ENCODE data around the gene PRXL2B.
A peak's percentile ranks its signal among the peaks of the same experiment; 100 is the strongest.

The PRXL2B gene

DNA sequence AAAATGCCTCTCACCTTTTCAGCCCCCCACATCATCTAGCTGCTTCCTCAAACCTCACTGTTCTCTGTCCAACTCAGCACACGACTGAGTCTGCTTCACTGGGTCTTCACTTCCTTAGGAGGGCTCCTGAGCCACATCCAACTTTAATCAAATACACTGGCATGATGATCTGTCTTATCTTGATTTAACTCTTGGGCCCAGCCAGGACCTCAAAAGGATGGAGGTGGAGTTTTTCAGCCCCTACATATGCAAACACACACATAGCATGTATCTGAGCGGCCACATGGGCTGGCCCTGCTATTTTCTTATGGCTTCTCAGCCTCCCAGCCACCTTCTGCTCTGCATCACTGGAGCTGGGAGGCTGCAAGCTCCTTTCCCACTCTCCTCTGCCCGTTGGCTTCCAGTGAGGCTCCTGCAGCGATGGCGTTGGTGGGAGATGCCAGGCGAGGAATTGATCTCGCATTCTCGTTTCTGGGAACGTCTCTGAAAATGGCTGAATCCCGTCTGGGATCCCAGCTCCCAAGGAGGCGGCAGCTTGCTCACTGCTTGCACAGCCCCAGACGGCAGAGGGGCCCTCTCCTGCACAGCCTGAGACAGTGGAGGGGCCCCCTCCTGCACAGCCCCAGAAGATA lies 1.8 kb upstream of the PRXL2B start:
- no peak for DNase-seq (ENCODE audit: low read depth in 2 of 3, low spot score in 2 of 3)

- DNase-seq (ENCODE audit: low read depth in 2 of 3, low spot score in 2 of 3) = peak in 2 of 3 experiments; percentile 31 to 46
Measured at GRCh38 chr1:2585318-2586092, 1.1 kb upstream of the PRXL2B start.

GRCh38 chr1:2587071-2587859 lies 688 bp downstream of the PRXL2B start:
- no peak for DNase-seq (ENCODE audit: low read depth in 2 of 3, low spot score in 2 of 3)

GRCh38 chr1:2587860-2588571 lies 1.4 kb downstream of the PRXL2B start:
- no peak for DNase-seq (ENCODE audit: low read depth in 2 of 3, low spot score in 2 of 3)

GRCh38 chr1:2588661-2589430 lies 2.3 kb downstream of the PRXL2B start:
- no peak for DNase-seq (ENCODE audit: low read depth in 2 of 3, low spot score in 2 of 3)

- no peak for DNase-seq (ENCODE audit: low read depth in 2 of 3, low spot score in 2 of 3)
Measured at GRCh38 chr1:2589431-2590232, 3.1 kb downstream of the PRXL2B start.

DNA sequence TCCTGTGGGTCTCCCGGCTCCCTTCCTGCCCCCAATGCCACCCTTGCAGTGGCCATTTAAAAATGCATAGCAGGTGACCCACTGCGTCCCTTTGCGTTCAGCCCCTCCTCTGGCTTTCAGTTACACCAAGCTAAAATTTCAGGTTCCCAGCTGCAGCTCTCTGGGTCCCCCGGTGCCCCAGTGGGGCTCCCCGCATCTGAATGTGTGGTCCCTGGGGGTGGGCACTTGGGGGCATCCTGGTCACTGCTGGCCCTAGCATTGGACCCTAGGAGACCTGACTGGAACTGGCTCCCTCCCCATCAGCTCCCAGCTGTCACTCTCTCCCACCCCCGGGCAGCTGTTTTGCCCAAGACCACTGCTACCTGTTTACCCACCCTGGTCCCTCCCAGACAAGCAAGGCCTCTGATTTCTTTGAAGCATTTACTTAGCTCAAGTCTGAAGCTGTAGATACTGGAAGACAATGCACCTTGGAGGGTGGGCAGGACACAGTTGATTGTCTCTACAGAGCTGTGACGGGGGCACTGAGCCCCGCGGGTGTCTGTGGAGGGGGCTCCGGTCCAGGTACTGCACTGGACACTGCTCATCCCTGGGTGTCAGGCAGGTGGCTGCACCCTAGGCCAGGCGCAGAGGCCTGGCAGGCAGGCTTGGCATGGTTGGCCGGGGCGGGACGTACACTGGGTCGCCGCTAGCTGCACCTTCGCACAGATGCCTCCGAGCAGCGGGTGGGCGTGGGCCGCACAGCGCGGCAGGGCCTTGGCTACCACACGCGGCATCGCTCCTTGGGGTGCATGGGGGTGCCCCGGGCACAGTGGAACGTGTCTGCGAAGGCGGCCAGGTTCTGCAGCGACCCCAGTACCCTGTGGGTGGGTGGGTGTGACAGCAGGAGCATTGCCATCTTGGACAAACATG lies 3.9 kb downstream of the PRXL2B start:
- no peak for DNase-seq (ENCODE audit: low read depth in 2 of 3, low spot score in 2 of 3)

GRCh38 chr1:2591233-2591580 lies 4.6 kb downstream of the PRXL2B start:
- DNase-seq (ENCODE audit: low read depth in 2 of 3, low spot score in 2 of 3) = no peak

DNA sequence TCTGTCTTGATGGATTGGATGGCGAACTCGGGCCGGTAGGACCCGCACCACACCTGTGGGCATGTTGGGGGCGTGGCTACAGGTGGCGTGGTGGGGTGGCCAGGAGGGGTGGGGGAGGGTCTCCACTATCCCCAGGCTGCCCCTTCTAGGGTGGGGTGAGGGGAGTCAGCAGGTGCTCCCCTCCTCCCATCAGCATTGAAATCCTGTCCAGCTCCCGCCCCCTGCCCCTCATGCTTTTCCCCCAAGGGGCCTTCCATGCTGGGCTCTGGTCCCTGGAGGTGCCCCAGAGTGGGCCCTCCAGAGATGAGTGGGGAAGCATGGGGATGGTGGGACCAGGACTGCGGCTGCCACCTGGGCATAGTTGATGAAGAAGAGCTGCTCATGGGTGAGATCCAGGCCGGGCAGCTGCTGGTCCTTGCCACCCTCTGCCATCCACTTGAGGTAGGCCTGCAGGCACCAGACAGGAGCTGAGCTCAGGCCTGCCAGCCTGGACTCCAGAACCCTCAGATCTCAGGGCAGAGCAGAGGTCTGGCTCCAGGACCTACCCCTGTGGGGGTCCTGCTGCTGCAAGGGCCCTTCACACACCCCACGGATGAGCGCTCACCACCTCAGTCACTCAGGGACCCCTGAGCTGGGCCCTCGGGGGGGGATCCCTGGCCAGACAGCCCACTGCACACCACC lies 5.1 kb downstream of the PRXL2B start:
- DNase-seq (ENCODE audit: low read depth in 2 of 3, low spot score in 2 of 3) = no peak

DNA sequence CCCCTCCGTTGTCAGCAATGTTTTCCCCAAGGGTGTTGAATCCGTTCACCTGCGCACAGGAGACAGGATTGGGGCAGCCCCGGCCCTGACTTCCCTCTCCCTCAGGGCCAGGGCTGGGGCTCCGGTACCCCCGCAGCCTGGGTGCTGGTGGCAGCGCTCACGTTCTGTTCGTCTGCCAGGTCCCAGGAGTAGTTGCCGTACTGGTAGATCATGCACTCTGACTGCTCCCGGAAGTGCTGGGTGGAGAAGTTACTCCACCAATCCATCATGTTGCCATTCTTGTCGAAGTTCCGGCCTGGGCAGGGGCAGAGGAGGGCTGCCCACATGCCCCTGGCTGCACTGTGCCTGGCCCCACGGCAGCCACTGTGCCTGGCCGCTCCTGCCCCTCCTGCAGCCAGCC lies 6.1 kb downstream of the PRXL2B start:
- DNase-seq (ENCODE audit: low read depth in 2 of 3, low spot score in 2 of 3) = no peak

GRCh38 chr1:2593251-2593878 lies 6.8 kb downstream of the PRXL2B start:
- no peak for DNase-seq (ENCODE audit: low read depth in 2 of 3, low spot score in 2 of 3)

DNA sequence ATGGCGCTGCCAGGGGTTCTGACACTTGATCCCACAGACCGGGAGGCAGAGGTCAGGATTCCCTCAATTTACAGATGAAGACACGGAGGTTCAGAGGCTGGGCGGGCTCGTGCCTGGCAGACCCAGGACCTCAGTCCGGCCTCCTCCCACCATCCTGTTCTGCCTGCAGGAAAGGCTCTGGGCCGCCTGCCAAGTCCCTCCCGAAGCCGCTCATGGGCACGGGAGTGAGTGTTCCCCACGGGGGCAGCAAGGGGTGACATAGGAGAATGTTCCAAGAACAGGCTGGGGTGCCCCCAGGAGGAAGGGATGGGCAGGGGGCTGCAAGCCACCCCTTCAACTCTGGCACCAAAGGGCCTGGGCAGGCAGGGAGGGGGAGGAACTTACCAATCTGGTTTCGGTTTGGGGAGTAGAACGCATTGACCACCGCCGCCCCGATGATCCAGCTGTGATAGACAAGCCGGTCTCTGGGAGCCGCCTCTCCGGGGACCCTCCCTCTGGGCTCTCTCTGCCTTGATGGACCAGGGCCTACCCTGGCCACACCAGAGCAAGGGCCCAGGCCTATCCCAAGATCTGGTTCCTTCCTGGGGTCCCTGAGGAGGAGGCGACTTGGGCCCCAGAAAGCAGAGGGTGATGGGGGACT lies 7.5 kb downstream of the PRXL2B start:
- DNase-seq (ENCODE audit: low read depth in 2 of 3, low spot score in 2 of 3) = no peak

- DNase-seq (ENCODE audit: low read depth in 2 of 3, low spot score in 2 of 3) = no peak
Measured at GRCh38 chr1:2594641-2595131, 8.1 kb downstream of the PRXL2B start.

- no peak for DNase-seq (ENCODE audit: low read depth in 2 of 3, low spot score in 2 of 3)
Measured at GRCh38 chr1:2595261-2595811, 8.8 kb downstream of the PRXL2B start.

GRCh38 chr1:2595812-2596529 lies 9.4 kb downstream of the PRXL2B start:
- DNase-seq (ENCODE audit: low read depth in 2 of 3, low spot score in 2 of 3) = no peak
